A172 (cell line): ENCODE data around the gene F2RL1. TPM values are rescaled to one million over a fixed set of nuclear protein-coding genes. Genes with fewer than 3 reads are reported as not detected.
"Not testable (repeated sequence)": the region's sequence is repeated elsewhere in the genome, so short reads cannot be mapped to it uniquely, and the experiment has no call there.

Source experiments
- DNase-seq: peaks from one replicate; pipeline ENCODE4 v3.0.0-alpha.2; 2015; ENCODE audit warnings: low spot score
- total RNA-seq: library from RNA; depleted of rRNA; stranded (reverse); fragments of >200 nt; shearing (Covaris generic); gene quantifications from 2 replicates; pipeline ENCODE4 v1.2.3, GENCODE V29; 2014

F2RL1 gene
- total RNA-seq, 1 experiment from 2014 or later, result 2.3 TPM

DNA sequence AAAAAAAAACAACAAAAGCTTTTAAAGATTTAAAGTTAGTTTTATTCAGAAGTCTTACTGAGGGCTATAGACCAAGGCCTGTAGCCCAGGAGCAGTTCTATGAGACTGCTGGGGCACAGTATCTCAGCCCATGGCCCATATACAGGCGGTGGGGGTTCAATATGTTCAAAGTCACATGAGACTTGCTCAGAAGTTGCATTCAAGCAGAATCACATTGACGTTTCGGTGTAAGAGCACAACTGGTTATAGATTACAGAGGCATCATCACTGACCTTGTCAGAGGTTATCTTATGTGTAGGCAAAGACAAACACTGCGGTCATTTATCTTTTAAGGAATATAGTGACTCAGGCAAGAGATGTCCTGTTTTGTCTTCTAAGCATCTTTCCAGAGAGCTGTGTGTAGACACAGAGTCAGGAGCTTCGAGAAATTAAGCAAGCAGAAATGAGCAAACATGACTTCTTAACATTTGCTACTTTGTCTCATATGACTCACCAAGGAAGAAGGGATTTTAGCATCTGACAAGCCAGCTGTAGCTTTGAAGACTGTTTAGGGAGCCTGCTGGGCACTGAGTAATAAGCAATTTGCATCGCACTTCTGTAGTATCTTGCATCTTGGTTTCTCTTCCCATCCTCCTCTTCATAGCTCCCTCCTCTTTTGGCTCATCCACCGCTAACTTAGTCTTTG is 12.9 kb upstream of the F2RL1 start:
- peak; percentile 99 for DNase-seq

DNA sequence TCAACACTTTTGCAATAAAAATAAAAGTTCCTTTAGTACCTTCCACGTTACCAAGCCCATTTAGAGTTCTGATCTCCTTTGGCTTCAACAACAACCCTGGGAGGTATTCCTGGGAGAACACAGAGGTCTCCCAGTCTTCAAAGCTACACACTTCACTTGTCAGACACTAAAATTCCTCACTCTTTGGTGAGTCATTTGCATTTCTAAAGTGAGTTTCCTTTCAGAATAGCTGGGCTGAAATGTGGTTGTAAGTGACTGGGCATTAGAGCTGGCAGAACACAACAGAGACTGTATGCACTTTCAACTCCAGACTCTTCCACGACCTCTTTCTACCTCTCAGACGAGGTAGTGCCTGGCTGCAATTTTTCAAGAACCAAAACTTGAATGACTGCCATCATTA is 11.5 kb upstream of the F2RL1 start:
- DNase-seq, result peak; percentile 86

DNA sequence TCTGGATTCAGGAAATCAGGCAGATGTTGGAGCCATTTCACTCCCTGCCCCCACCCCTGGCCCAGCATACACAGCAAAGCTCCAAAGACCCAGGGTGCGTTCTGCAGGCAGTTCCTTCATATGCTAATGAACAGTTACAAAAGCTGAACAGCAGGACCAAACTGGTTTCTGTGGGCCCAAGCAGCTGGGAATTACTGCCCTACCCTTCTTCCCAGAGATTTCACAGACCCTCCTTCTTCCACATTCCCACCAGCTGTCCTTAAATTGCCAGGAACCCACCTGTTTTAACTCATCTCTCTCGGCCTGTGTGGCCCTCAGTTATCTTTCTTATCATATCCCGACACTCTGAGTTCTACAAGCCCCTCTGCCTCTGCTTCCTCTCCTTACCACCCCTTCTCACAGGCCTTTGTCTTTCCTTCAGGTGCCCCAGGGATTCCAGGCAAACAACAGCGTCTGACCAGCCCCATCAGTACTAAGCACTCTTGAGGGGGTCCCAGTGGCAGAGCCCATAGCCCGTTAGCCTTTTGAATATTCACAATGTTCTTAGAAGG is 10.6 kb upstream of the F2RL1 start:
- DNase-seq, result no peak

DNA sequence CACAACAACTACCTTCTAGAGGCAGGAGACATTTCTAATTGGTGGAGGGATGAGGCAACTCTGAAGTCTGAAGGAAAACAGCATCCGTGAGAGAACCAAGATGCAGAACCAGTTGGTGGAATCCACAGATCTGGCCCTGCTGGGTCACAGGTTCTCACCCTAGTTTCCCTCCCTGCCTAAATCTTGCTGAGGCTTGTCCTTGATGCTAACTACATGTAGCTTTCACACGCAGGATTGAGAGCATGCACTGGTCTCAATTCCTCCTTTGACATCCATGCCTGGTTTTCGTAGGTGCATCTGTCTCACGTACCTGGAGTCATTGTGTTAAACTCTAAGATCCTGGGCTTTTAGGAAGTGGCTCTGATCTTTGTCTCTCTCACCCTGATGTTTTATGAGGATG is 9.7 kb upstream of the F2RL1 start:
- no peak for DNase-seq

DNA sequence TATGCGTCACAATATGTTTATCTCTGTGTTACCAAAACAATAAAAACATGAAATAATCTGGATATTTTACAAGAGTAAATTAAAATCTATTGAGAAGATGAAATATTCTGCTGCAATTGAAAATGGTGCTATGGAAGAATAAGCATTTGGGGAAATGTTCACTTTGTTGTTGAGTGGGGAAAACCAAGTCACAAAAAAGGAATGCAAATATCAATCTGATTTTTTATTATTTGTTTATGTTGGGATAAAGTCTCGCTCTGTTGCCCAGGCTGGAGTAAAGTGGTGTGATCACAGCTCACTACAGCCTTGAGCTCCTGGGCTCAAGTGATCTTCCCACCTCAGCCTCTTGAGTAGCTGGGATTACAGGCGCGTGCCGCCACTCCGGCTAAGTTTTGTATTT is 8.6 kb upstream of the F2RL1 start:
- DNase-seq, result no peak

DNA sequence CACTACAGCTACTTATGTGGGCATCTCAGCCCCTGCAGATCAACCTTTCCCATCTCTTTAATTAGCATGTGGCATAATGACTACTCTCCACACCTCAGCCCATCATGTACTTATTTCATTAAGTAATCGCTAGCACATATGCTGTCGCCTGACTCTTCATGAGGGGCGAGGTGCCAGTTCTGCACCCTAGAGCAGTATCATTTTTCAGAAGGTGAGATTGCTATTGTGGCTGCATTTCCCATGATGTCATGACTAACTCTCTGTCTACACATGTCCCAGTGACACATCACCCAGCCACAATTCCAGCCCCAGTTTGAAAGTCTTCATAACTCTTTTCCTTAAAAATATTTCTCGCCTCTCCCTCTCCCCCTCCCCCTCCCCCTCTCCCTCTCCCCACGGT is 7.6 kb upstream of the F2RL1 start:
- peak; percentile 64 for DNase-seq

DNA sequence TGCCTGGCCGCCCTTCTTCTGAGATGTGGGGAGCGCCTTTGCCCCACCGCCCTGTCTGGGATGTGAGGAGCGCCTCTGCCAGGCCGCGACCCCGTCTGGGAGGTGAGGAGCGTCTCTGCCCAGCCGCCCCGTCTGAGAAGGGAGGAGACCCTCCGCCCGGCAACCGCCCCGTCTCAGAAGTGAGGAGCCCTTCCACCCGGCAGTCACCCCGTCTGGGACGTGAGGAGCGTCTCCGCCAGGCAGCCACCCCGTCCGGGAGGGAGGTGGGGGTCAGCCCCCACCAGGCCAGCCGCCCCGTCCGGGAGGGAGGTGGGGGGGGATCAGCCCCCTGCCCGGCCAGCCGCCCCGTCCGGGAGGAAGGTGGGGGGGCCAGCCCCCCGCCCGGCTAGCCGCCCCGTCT is 6.6 kb upstream of the F2RL1 start:
- DNase-seq, result not testable (repeated sequence)

DNA sequence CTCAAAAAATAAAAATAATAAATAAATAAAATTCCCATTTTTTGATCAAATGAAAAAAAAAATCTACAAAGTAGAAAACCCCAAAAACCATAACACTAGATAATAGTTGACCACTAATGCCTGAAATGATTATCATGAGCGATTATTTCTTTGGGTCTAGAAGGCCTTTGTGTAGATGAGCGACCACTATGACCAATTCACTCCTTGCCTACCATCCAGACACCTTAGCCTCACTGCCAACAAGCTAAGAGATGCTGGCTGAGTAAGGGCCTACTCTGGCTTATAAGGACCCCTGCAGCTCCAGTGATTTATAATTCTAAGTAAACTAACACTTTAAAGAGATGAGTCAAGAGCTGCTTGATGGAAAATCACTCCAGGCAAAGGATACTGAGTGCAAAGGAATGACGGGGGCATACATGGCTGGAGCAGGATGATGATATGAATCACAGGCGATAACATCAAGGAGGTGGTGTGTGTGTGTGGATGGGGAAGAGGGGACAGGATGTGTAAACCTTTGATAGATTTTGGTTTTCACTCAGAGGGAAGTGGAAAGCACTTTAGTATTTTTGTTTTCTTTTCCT is 4.8 kb upstream of the F2RL1 start:
- DNase-seq, result peak; percentile 97

DNA sequence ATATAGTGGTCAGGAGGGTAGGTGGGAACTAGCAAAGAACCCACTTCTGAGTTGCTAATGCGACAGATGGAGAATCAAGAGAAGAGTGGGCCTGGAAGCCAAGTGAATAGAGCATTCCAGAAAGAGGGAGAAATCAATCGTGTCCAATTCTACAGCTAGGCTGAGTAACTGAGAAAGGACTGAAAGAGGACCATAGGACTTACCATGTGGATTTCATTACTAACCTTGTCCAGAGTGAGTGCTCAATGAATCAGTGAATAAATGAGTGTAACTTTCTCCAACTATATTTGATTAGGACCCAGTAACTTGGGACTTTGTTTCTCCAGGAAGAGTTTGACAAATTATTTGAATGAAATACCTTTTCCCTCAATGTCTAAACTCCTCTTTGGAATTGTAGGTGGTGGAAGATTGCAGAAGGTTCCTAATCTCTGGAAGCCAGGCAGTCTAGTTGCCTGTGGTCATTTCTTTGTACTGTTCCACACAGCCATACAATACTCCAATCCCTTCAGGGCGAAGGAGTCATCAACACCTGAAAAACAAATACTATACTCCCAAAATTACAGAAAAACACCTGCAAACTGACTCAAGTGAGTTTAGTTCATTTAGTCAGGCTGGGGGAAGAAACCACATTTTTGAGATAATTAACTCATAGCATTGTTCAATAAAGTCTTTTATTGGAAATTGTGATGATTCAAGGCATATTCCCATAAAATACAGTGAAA is 2.6 kb upstream of the F2RL1 start:
- no peak for DNase-seq

DNA sequence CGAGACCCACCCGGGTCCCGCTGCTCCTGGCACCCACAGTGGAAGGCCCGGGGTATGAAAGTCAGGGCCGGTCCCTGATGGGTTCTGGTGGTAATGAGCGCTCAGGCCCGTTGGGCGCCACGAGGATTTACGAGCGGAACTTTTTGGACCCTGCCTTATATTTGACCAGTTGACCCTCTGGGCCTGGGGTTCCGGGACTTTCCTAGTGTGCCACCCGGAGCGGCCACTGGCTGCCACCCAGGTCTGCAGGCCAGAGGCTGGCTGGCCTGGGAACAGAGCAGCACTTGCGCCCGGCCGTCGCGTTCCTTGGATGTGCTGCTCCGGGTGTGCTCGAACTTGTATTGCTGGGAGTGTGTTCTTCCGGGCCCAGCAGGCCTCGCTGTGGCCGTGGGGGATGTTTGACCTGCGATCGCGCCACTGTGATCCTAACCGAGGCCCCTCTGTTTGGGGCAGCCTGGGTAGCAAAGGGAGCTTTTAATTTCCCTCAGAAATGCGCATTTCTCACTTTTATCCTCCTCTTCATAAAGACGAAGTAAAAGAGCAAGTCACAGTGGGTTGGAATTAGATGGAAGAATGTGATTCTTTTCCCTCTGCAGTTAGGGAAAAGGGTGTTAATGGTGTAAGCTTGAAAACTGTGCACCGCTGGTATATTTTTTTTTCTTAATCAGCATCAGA is 1.2 kb downstream of the F2RL1 start:
- DNase-seq, result no peak

DNA sequence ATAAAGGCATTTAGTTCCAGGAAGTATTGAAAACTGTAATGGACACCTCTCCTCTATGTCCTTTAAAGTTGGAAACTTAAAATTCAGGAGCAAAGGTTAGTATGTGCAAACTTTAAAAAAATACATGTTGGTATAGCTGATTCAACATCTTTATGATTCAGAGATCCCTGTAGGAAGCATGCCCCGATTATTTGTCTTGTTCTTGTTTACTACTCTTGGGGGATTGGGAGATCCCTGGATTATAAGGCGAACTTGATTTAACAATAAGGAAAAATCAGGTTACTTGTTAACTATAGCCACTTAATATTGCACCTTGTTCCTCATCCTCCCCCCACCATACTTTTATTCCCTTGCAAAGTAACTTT is 1.7 kb downstream of the F2RL1 start:
- DNase-seq, result no peak

DNA sequence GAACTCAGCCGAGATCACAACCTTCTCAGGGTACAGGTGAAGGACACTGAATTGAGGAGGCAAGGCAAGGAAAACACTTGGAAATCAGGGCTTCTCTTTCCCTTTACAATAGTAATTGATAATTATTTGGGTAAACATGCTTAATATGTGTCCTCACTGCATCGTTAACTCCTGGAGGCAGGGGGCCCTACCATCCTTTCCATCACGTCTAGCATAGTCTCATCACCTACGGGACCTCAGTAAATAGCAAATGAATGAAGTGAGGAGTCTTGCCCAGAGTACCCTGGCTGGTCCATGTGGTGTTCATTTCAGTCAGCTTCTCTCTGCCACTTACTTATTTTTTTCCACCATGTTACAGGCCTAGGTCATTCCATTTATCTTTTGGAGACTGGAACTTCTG is 2.3 kb downstream of the F2RL1 start:
- DNase-seq, result no peak

DNA sequence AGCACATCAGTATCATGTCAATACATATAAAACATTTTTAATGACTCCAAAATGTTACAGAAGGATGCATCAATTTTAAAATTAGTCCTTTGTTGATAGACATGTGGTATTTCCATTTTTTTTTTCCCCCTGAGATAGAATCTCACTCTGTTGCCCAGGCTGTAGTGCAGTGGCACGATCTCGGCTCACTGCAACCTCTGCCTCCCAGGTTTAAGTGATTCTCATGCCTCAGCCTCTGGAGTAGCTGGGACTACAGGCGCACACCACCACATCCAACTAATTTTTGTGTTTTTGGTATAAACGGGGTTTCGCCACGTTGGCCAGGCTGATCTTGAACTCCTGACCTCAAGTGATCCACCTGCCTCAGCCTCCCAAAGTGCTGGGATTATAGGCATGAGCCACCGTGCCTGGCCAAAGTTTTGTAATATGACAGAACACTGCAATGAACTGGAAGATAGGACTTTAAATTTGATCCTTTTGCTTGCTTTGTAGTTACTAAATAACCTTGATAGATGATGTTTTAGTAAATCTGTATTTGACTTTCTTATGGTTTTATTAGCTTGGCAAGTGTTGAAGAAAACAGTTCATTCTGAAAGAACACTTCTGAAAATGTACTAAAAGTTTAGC is 3.4 kb downstream of the F2RL1 start:
- not testable (repeated sequence) for DNase-seq

DNA sequence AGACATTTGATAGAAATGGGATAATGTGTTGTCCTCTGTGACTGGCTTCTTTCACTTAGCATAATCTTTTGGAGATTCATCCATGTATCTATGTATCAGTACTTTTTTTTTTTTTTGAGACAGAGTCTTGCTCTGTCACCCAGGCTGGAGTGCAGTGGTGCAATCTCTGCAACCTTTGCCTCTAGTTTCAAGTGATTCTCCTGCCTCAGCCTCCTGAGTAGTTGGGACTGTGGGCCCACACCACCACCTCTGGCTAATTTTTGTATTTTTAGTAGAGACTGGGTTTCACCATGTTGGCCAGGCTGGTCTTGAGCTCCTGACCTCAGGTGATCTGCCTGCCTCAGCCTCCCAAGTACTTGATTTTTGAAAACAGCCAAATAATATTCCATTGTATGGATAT is 7.6 kb downstream of the F2RL1 start:
- DNase-seq, result not testable (repeated sequence)

DNA sequence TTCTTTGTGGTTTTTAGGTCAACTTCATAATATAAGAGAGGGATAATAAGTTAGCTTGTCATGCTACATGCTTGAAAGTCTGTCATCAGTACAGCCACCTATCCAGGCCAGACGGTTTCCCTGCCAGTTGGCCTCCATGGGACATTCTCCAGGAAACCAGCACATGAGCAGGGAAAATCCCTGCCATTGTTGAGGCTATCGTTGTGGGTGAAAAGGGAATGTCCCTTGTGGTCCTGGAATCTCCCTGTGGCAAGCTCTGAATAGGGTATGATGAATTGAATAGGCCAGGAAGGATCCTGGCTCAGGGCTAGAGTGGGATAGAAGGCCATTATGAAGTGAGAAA is 12.3 kb downstream of the F2RL1 start:
- DNase-seq, result peak; percentile 97

DNA sequence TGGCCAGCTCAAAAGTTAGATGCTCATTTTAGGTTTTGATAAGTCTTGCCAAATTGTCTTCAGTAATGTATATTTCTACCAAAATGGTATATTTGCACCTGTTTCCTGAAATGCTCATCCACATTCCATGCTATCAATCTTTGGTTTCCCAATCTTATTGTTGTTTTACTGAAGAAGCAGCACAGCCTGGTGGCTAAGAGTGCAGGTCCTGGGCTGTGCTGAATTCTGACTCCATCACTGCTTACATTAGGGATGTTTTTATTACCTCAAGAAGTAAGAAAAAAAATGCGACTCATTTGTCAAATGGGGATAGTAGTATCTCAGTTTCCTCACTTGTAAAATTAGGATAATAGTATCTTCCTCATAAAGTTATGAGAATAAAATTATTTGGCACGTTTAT is 17.4 kb downstream of the F2RL1 start:
- peak; percentile 17 for DNase-seq

DNA sequence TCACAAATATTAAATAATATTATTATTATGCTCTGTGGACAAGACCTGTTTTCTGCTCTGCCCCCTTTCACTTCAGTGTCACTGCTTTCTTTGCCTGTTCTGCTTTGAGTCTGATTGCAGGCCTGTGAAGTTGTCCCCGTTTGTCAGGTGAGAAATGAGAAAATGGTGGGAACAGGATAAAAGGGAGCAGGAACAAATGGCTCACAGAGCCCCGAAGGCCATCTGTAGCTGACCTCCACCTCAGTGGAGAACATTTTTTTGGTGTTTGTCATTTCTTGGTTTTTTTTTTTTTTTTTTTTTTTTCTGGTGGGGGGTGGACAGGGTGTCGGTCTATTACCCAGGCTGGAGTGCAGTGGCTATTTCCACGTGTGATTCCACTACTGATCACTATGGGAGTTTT is 17.8 kb downstream of the F2RL1 start:
- DNase-seq, result peak; percentile 41

DNA sequence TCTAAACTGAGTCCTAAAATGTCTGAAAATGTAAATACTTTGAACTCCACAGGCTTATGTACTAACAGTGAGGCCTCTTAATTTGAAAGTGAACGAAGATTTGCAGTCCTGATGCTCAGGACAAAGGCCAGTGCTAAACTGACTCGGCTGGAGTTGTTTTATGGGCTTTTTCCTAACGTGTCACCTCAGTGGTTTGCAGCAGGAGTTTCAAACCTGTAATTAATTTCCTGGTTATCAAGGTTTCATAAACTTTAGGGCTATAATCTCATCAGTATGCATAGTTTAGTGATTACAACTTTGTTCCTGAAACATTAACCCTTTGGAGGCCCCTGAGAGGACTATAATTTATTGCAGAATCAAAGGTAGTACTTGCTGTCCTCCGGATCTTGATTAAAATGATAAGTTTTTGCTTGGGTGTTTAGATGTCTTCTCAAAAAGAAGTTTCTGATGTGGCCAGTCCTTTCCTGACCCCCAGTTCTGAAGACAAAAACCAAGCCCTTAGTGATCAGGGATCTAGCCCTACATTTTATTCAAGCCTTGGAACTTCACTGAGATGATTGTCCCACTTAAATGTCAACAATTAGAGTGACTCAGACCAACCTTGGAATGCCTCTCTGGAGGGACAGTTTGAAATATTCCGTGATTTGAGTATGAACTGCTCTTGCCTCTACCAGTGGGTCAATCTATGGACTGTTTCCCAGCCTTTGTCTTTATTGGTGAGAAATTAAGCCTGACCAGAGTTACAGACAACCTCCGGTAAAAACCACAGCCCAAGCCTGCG is 19.8 kb downstream of the F2RL1 start:
- peak; percentile 92 for DNase-seq

DNA sequence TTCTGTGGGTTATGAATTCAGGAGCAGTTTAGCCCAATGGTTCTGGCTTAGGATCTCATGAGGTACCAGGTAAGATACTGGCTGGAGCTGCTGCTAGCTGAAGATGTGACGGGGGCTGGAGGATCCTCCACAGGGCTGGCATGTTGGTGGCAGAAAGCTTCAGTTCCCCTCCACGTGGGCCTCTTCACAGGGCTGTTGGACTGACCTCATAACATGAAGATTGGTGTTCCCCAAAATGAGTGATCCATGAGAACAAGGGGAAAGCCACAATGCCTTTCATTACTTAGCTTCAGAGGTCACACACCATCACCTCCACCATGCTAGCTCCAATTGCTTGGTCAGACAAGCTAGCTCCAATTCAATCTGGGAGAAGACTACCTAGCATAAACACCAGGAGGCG is 22.5 kb downstream of the F2RL1 start:
- DNase-seq, result no peak

DNA sequence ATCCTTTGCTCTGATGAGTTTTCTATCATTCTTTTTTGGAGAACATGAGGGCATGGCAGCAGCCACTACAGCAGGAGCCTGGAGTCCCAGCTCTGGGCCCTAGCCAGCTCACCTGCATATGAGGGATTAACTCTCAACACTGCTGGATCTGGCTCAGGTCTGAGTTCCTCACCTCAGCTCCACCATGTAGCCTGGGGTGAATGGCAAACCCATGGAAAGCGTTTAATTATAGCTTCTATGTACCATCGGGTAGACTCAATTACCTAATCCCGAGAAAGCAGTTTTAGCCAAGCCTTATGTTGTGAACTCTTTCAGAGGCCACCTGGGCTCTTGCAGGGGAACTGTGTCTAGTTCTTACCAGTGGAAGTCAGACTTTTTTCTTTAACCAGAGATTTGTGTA is 27.1 kb downstream of the F2RL1 start:
- DNase-seq, result no peak
